ENCODE results near the gene TMEM150B.

Gene TMEM150B

GRCh38 chr19:55324662-55325061, 479 bp downstream of the TMEM150B start:
- no peak for DNase-seq (ENCODE audit: extremely low read depth, low read depth)
- TF ChIP-seq CTCF (IDR thresholded peaks at IDR 0.05; ENCODE audit: low read depth, low read length) = no peak

- no peak for DNase-seq (ENCODE audit: extremely low read depth, low read depth)
- TF ChIP-seq CTCF (IDR thresholded peaks at IDR 0.05; ENCODE audit: low read depth, low read length) = no peak
These were observed 2.8 kb downstream of the TMEM150B start for GRCh38 chr19:55322204-55322885.

- no peak for TF ChIP-seq CTCF (IDR thresholded peaks at IDR 0.05; ENCODE audit: low read depth, low read length)
- DNase-seq (ENCODE audit: extremely low read depth, low read depth) = no peak
These were observed 3.5 kb downstream of the TMEM150B start for GRCh38 chr19:55321466-55322137.

- TF ChIP-seq CTCF (IDR thresholded peaks at IDR 0.05; ENCODE audit: low read depth, low read length) = no peak
- no peak for DNase-seq (ENCODE audit: extremely low read depth, low read depth)
These were observed 4.2 kb downstream of the TMEM150B start for GRCh38 chr19:55320844-55321419.

DNA sequence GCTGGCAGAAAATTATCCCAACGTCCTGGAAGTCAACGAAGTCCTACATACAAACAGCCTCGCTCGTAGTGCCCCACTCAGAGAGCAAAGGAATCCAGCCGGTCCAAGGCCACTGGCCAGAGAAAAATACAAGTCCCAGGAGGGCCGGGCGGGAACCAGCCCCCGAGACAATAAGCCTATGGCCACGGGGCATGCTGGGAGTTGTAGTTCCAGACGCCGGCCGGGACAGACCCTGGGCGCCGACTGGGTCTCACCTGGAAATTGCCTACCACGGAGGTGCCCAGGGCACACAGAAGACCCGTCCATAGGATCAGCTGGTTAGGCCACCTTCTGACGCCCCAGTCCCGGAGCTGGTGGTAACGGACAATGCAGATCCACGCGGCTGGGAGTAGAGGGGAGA, 5.4 kb downstream of the TMEM150B start:
- TF ChIP-seq CTCF (IDR thresholded peaks at IDR 0.05; ENCODE audit: low read depth, low read length) = no peak
- no peak for DNase-seq (ENCODE audit: extremely low read depth, low read depth)

DNA sequence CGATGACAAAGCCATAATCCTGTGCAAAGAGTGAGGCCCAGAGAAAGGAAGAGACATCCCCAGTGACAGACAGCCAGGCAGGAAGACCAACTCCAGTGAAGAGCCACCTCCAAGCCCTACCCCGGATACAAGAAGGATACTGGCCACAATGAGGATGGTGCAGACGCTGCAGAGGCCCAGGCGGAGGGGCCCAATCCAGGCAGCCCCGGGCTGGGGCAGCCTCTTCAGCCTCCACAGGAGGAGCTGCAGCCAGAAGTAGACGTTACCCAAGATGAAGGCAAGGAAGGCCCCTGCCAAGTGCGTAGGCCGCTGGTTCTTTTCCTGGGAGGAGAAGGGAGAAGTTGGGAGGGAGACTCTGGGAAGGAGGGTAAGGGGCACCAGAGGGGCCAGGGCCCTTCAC, 8.5 kb downstream of the TMEM150B start:
- DNase-seq (ENCODE audit: extremely low read depth, low read depth) = no peak
- TF ChIP-seq CTCF (IDR thresholded peaks at IDR 0.05; ENCODE audit: low read depth, low read length) = no peak

GRCh38 chr19:55315956-55316525, 9.1 kb downstream of the TMEM150B start:
- TF ChIP-seq CTCF (IDR thresholded peaks at IDR 0.05; ENCODE audit: low read depth, low read length) = no peak
- DNase-seq (ENCODE audit: extremely low read depth, low read depth) = no peak

All from AG09319 (cell line).